Epithelial cell of esophagus (primary cell): ENCODE measurements around the gene GRPEL2.

ENCODE experiments used
- DNase-seq: peaks from one replicate; pipeline ENCODE4 v3.0.0; 2010; ENCODE audit warnings: low read depth
- H3K4me3 ChIP-seq: 2 replicates; pipeline ENCODE4 v1.5.1; 2011; ENCODE audit warnings: mild to moderate bottlenecking, low read length, control low read depth
- CTCF ChIP-seq: IDR thresholded peaks from 2 replicates; pipeline ENCODE4 v1.5.1; 2011; ENCODE audit warnings: low read depth, mild to moderate bottlenecking, low read length, control low read depth, inconsistent platforms; ENCODE audit not compliant: insufficient read depth; ENCODE audit errors: missing control alignments

The GRPEL2 gene

GRCh38 chr5:149379818-149380374 is 34.6 kb downstream of the GRPEL2 start:
- no peak overlapping the region for H3K4me3 ChIP-seq
- no peak for DNase-seq
- no peak for TF ChIP-seq CTCF

GRCh38 chr5:149380466-149381121 is 35.3 kb downstream of the GRPEL2 start:
- H3K4me3 ChIP-seq = no peak overlapping the region
- DNase-seq = no peak
- no peak for TF ChIP-seq CTCF

GRCh38 chr5:149381261-149381985 is 36.1 kb downstream of the GRPEL2 start:
- no peak for TF ChIP-seq CTCF
- H3K4me3 ChIP-seq = no peak overlapping the region
- no peak for DNase-seq

- H3K4me3 ChIP-seq = no peak overlapping the region
- peak; percentile 86 for TF ChIP-seq CTCF
- peak; percentile 63 for DNase-seq
These were observed 36.7 kb downstream of the GRPEL2 start for GRCh38 chr5:149381986-149382338.

GRCh38 chr5:149382517-149383220 is 37.4 kb downstream of the GRPEL2 start:
- TF ChIP-seq CTCF = no peak
- no peak for DNase-seq
- H3K4me3 ChIP-seq = no peak overlapping the region

GRCh38 chr5:149383399-149383798 is 38.1 kb downstream of the GRPEL2 start:
- no peak overlapping the region for H3K4me3 ChIP-seq
- DNase-seq = no peak
- TF ChIP-seq CTCF = no peak
